Prostate gland (tissue), 2 donors: ENCODE measurements around the gene CACNA1B.

Experiments used
- CTCF ChIP-seq, 4 experiments: fragments of 200-600 bp in 2 of 4; fragments of 450-650 bp in 2 of 4; sonication (generic) in 2 of 4; IDR thresholded peaks; 1 replicate in 3 of 4; 2 replicates in 1 of 4; pipeline ENCODE4 v1.5.1; 2016 to 2019; ENCODE audit warnings: antibody characterized with exemption in 4 of 4, mild to moderate bottlenecking in 2 of 4, moderate library complexity in 2 of 4
- POLR2A ChIP-seq: fragments of 450-650 bp; IDR thresholded peaks from one replicate; pipeline ENCODE4 v1.6.1; 2016; ENCODE audit warnings: antibody characterized with exemption, mild to moderate bottlenecking

DNA sequence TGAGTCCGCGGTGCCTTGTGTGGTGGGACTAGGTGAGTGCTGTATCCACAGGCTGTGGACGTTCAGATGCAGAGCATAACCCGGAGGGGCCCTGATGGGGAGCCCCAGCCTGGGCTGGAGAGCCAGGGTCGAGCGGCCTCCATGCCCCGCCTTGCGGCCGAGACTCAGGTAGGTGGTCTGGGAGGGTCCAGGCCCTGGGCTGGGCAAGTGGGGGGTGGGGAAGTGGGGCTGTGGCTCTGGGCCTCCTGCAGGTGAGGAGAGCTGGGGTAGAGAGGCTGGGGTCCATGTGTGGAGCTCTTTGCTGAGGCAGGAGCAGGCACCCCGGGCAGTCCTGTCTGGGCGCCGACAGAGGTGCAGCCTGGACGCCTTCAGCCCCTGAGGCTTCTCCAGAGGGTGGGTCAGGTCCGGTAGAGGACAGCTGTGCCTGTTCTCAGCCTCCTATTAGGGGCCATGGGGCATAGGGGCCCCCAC, 241.1 kb downstream of the CACNA1B start:
- TF ChIP-seq CTCF (IDR thresholded peaks at IDR 0.05) (no peak), POLR2A (no peak)
